Adrenal gland (tissue), 12 donors: ENCODE measurements around the gene MACROD2. TPM values are rescaled to one million over a fixed set of nuclear protein-coding genes. Genes with fewer than 3 reads are reported as not detected.

Experiments
- DNase-seq, 7 donors: peaks; one replicate each; pipeline ENCODE4 v3.0.0-alpha.2; 2019 to 2020
- H3K27ac ChIP-seq, 5 donors: fragments of 200-600 bp; sonication (generic) in 4 of 5; 1 replicate in 3 of 5; 2 replicates in 2 of 5; pipeline versions ENCODE4 v1.5.1 to v1.8.0; 2016 to 2020; ENCODE audit warnings: mild to moderate bottlenecking in 1 of 5
- H3K27me3 ChIP-seq: fragments of 200-600 bp; 2 replicates; pipeline ENCODE4 v1.8.0; 2021
- H3K36me3 ChIP-seq, 2 donors: fragments of 200-600 bp; replicated peaks in 1 of 2; 1 replicate in 1 of 2; 2 replicates in 1 of 2; pipeline versions ENCODE4 v1.5.1 to v1.8.0; 2018 to 2022
- H3K4me1 ChIP-seq, 2 donors: fragments of 200-600 bp; replicated peaks in 1 of 2; 1 replicate in 1 of 2; 2 replicates in 1 of 2; pipeline versions ENCODE4 v1.5.1 to v1.8.0; 2018 to 2021
- H3K4me3 ChIP-seq, 4 donors: fragments of 200-600 bp; sonication (generic) in 3 of 4; one replicate each; pipeline ENCODE4 v1.5.1; 2016 to 2018
- H3K9me3 ChIP-seq, 3 donors: fragments of 200-600 bp; sonication (generic) in 1 of 3; replicated peaks in 1 of 3; 1 replicate in 2 of 3; 2 replicates in 1 of 3; pipeline versions ENCODE4 v1.5.1 to v1.8.0; 2016 to 2021
- POLR2A ChIP-seq, 2 donors: fragments of 450-650 bp; IDR thresholded peaks; one replicate each; pipeline ENCODE4 v1.6.1; 2017; ENCODE audit warnings: antibody characterized with exemption in 2 of 2, mild to moderate bottlenecking in 2 of 2, moderate library complexity in 1 of 2
- WGBS, 4 donors: extraction: QIAGEN DNeasy Blood & Tissue Kit in 2 of 4; methylation state at CpG; one replicate each; pipeline versions ENCODE4 v1.1.5 to v1.1.7; 2013 to 2017; 5-methylcytosine and 5-hydroxymethylcytosine counted together
- intact Hi-C, 2 donors: fragments of 100-400 bp; cut with DNase I; formaldehyde crosslinking; loops; one replicate each; pipeline versions ENCODE4 v1.14.1 to v1.15.0; 2022 to 2023
- polyA plus RNA-seq, 3 donors: library from polyadenylated mRNA; stranded (reverse); fragments of 200-250 nt in 2 of 3; fragments of 350-450 nt in 1 of 3; fragmentation: Illumina TruSeq in 1 of 3; extraction: RNeasy Lipid Tissue Mini Kit (QIAGEN cat#74804) in 1 of 3; gene quantifications; one replicate each; pipeline ENCODE4 v1.2.3, GENCODE V29; 2013 to 2014
- total RNA-seq, 9 donors: library from RNA; depleted of rRNA in 4 of 9; stranded (reverse); fragments of >200 nt in 4 of 9; fragments of 120-200 nt in 1 of 9; fragmentation: NEBNext Ultra II Directional in 1 of 9; extraction: Animal tissue kit (Norgen Biotek cat#: 25700) in 1 of 9; gene quantifications; one replicate each; pipeline versions ENCODE4 v1.1.0 to v1.2.4, GENCODE V29; 2013 to 2023
- TF ChIP-seq, protein P1 (sequence below), 6 experiments: fragments of 450-650 bp in 4 of 6; fragments of 200-600 bp in 2 of 6; sonication (generic) in 1 of 6; IDR thresholded peaks; 1 replicate in 5 of 6; 2 replicates in 1 of 6; pipeline versions ENCODE4 v1.5.1 to v1.8.0; 2016 to 2021; ENCODE audit warnings: antibody characterized with exemption in 6 of 6, mild to moderate bottlenecking in 2 of 6, moderate library complexity in 1 of 6
- donor health status: healthy with polysubstance abuse.
- donor health status: Bipolar disorder and iron deficiency.
- donor health status: DM: yes; HTN: yes; CAD: no.
- donor health status: DM: no; HTN: no; CAD: no.
- donor health status: DM: no; HTN: no; CAD: no.
- donor health status: DM: yes; HTN: yes; CAD: no.

The MACROD2 gene
- total and polyA plus RNA-seq, 12 donors, result 1.1 to 21.2 (median 6.4) TPM

DNA sequence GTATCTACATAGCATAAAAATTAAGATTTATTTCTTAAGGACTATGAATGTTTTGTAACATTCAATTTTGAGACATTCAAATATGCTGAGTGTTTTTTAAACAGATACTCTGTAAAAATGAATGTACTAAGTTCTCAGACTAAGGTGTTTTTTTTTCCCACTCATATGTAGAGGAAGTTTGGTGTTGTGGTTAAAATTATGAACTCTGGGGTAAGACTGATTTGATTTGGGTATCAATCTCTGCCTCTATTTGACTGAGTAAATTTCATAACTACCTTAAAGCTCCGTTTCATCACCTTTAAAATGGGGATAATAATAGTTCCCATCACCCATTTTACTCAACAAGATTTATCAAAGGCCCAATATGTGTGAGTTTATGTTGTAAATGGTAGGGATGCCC is 728.7 kb downstream of the MACROD2 start:
- H3K36me3 ChIP-seq, result no peaks in the 10 kb centered on the region
- 70 to 93% (median 84%) methylated on average over 1 of the region's 1 CpG for WGBS, 4 donors
- no peak overlapping the region for H3K4me3 ChIP-seq
- H3K4me1 ChIP-seq, result no peaks in the 10 kb centered on the region
- intact Hi-C loops, result no loop called here
- DNase-seq, result no peak
- H3K27me3 ChIP-seq, result no peaks in the 10 kb centered on the region
- no peak overlapping the region for H3K27ac ChIP-seq
- TF ChIP-seq, protein P1, sequence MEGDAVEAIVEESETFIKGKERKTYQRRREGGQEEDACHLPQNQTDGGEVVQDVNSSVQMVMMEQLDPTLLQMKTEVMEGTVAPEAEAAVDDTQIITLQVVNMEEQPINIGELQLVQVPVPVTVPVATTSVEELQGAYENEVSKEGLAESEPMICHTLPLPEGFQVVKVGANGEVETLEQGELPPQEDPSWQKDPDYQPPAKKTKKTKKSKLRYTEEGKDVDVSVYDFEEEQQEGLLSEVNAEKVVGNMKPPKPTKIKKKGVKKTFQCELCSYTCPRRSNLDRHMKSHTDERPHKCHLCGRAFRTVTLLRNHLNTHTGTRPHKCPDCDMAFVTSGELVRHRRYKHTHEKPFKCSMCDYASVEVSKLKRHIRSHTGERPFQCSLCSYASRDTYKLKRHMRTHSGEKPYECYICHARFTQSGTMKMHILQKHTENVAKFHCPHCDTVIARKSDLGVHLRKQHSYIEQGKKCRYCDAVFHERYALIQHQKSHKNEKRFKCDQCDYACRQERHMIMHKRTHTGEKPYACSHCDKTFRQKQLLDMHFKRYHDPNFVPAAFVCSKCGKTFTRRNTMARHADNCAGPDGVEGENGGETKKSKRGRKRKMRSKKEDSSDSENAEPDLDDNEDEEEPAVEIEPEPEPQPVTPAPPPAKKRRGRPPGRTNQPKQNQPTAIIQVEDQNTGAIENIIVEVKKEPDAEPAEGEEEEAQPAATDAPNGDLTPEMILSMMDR (IDR thresholded peaks at IDR 0.05), result no peak
- TF ChIP-seq POLR2A (IDR thresholded peaks at IDR 0.05), result no peak
- no peaks in the 10 kb centered on the region for H3K9me3 ChIP-seq

GRCh38 chr20:14724468-14724867 is 729.2 kb downstream of the MACROD2 start:
- Histone ChIP-seq H3K36me3 (no peaks in the 10 kb centered on the region), H3K4me3 (no peak overlapping the region), H3K9me3 (no peaks in the 10 kb centered on the region), H3K4me1 (no peaks in the 10 kb centered on the region), H3K27me3 (no peaks in the 10 kb centered on the region), H3K27ac (no peak overlapping the region)
- intact Hi-C loops, result no loop called here
- TF ChIP-seq, protein P1 (IDR thresholded peaks at IDR 0.05), result no peak
- TF ChIP-seq POLR2A (IDR thresholded peaks at IDR 0.05), result no peak
- 57 to 68% (median 57%) methylated on average over 1 of the region's 1 CpG for WGBS, 4 donors
- DNase-seq, result no peak

DNA sequence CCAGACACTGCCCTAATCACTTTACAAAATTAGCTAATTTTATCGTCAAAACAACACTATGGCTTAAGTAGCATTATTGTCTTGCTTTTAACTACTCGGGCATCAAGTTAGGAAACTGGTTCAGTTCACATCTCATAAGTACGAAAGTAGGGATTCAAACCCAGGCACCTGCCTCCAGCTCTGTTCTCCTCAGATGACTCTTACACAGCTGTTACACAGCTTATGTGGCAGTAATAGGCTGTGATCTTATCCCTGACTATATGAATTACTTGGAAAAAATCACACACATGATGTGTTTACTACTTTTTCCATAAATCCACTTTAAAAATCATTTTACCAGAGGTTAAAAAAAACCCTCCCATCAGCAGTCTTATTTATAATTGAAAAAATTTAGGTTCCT is 731.3 kb downstream of the MACROD2 start:
- 82 to 93% (median 87%) methylated on average over 3 of the region's 3 CpGs for WGBS, 4 donors

GRCh38 chr20:14727485-14728150 is 732.3 kb downstream of the MACROD2 start:
- intact Hi-C loops, result no loop called here
- H3K27me3 ChIP-seq, result no peaks in the 10 kb centered on the region
- no peak for DNase-seq
- H3K4me1 ChIP-seq, result no peaks in the 10 kb centered on the region
- no peaks in the 10 kb centered on the region for H3K36me3 ChIP-seq
- no peak overlapping the region for H3K27ac ChIP-seq
- TF ChIP-seq POLR2A (IDR thresholded peaks at IDR 0.05), result no peak
- TF ChIP-seq, protein P1 (IDR thresholded peaks at IDR 0.05), result no peak
- H3K4me3 ChIP-seq, result no peak overlapping the region
- WGBS, 4 donors, result 87 to 92% (median 89%) methylated on average over 1 of the region's 1 CpG
- no peaks in the 10 kb centered on the region for H3K9me3 ChIP-seq

More for the DNA sequence above, 731.3 kb downstream of the MACROD2 start:
- intact Hi-C loops, result no loop called here
- Histone ChIP-seq H3K27ac (no peak overlapping the region), H3K4me1 (no peaks in the 10 kb centered on the region), H3K36me3 (no peaks in the 10 kb centered on the region), H3K27me3 (no peaks in the 10 kb centered on the region), H3K9me3 (no peaks in the 10 kb centered on the region), H3K4me3 (no peak overlapping the region)
- TF ChIP-seq, protein P1 (IDR thresholded peaks at IDR 0.05), result no peak
- TF ChIP-seq POLR2A (IDR thresholded peaks at IDR 0.05), result no peak
- no peak for DNase-seq
